HEK293 (cell line): ENCODE data around the gene CHID1.

Experiments used
- CTCF ChIA-PET: fragments of 350-600 bp; formaldehyde crosslinking; extraction: SDS; loops from one replicate; lab custom pipeline; 2021; ENCODE audit warnings: antibody characterized with exemption; lab: Yijun Ruan, JAX
- POLR2A ChIA-PET: fragments of 300-600 bp; formaldehyde crosslinking; extraction: SDS; loops from one replicate; lab custom pipeline; 2020; ENCODE audit warnings: antibody characterized with exemption, inconsistent platforms; lab: Yijun Ruan, JAX
- H3K27ac ChIP-seq: fragments of 200-500 bp; sonication (Bioruptor generic); 2 replicates; pipeline ENCODE4 v1.5.1; 2014; ENCODE audit warnings: low read depth, low read length, control low read depth, inconsistent platforms; ENCODE audit errors: extremely low read depth
- H3K36me3 ChIP-seq, 2 experiments: fragments of 200-500 bp in 1 of 2; sonication (Bioruptor generic) in 1 of 2; 1 replicate in 1 of 2; 2 replicates in 1 of 2; pipeline ENCODE4 v1.5.1; 2014 to 2017; ENCODE audit warnings: inconsistent platforms in 2 of 2, low read length in 2 of 2; ENCODE audit not compliant: control insufficient read depth in 2 of 2, insufficient read depth in 1 of 2
- H3K4me1 ChIP-seq: fragments of 200-500 bp; sonication (Bioruptor generic); 2 replicates; pipeline ENCODE4 v1.5.1; 2014; ENCODE audit warnings: mild to moderate bottlenecking, low read length, inconsistent platforms; ENCODE audit not compliant: control insufficient read depth, insufficient read depth
- H3K4me3 ChIP-seq: 2 replicates; pipeline ENCODE4 v1.5.1; 2011; ENCODE audit warnings: low read depth, mild to moderate bottlenecking, control low read depth, low read length, moderate library complexity
- H3K9me3 ChIP-seq: fragments of 200-500 bp; sonication (Bioruptor generic); 2 replicates; pipeline ENCODE4 v1.5.1; 2014; ENCODE audit warnings: low read depth, low read length, inconsistent platforms; ENCODE audit not compliant: control insufficient read depth, insufficient read depth
- BCL11A ChIP-seq: fragments of 450-650 bp; formaldehyde crosslinking; IDR thresholded peaks from 2 replicates; pipeline ENCODE4 v1.5.1; 2016; ENCODE audit warnings: low read depth, missing biosample characterization, missing genetic modification characterization
- EGR2 ChIP-seq: fragments of 450-650 bp; formaldehyde crosslinking; IDR thresholded peaks from 2 replicates; pipeline ENCODE4 v1.5.1; 2016; ENCODE audit warnings: low read depth, missing biosample characterization, missing genetic modification characterization
- IKZF3 ChIP-seq: fragments of 450-650 bp; IDR thresholded peaks from 2 replicates; pipeline ENCODE4 v1.5.0; 2018; ENCODE audit warnings: missing biosample characterization, mild to moderate bottlenecking, missing genetic modification characterization, moderate library complexity
- ZFHX2 ChIP-seq: fragments of 450-650 bp; formaldehyde crosslinking; conservative IDR thresholded peaks from 2 replicates; pipeline ENCODE4 v1.5.1; 2016; ENCODE audit warnings: missing biosample characterization, missing genetic modification characterization
- ZNF266 ChIP-seq: fragments of 450-650 bp; formaldehyde crosslinking; IDR thresholded peaks from 2 replicates; pipeline ENCODE4 v1.5.1; 2016; ENCODE audit warnings: missing biosample characterization, missing genetic modification characterization, low read depth
- ZNF791 ChIP-seq: fragments of 450-650 bp; formaldehyde crosslinking; IDR thresholded peaks from 2 replicates; pipeline ENCODE4 v1.5.1; 2016; ENCODE audit warnings: missing biosample characterization, missing genetic modification characterization
- TF ChIP-seq, protein P1 (sequence below): fragments of 450-650 bp; formaldehyde crosslinking; IDR thresholded peaks from 2 replicates; pipeline ENCODE4 v1.5.1; 2016; ENCODE audit warnings: missing biosample characterization, missing genetic modification characterization
- TF ChIP-seq, protein P2 (sequence below): fragments of 450-650 bp; formaldehyde crosslinking; IDR thresholded peaks from 2 replicates; pipeline ENCODE4 v1.5.1; 2017; ENCODE audit warnings: missing biosample characterization, missing genetic modification characterization
- TF ChIP-seq, protein P3 (sequence below): fragments of 450-650 bp; formaldehyde crosslinking; IDR thresholded peaks from 2 replicates; pipeline ENCODE4 v1.5.1; 2016; ENCODE audit warnings: missing biosample characterization, missing genetic modification characterization
- TF ChIP-seq, protein P4 (sequence below): fragments of 450-650 bp; formaldehyde crosslinking; IDR thresholded peaks from 2 replicates; pipeline ENCODE4 v1.5.1; 2016; ENCODE audit warnings: missing biosample characterization, missing genetic modification characterization, borderline replicate concordance

The CHID1 gene

DNA sequence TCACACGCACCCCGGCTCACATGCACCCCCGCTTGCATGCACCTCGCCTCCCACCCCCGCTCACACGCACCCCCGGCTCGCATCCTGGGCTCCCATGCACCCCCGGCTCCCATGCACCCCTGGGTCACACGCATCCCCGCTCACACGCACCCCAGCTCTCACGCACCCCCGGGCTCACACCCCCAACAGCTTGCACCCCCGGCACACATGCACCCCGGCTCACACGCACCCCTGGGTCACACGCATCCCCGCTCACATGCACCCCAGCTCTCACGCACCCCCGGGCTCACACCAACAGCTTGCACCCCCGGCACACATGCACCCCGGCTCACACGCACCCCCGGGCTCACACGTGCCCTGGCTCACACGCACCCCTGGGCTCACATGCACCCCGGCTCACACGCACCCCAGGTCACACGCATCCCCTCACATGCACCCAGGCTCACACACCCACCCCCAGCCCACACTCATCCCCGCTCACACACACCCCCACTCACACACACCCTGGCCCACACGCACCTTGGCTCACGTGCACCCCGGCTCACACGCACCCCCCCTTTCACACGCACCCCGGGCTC, 51.8 kb downstream of the CHID1 start:
- CTCF ChIA-PET, result interaction anchor here (0.5 to 2.5 kb wide), 4 partner anchors 11 to 229 kb away, joined by 3 to 10 read pairs (median 4); no protein-coding TSS in a partner anchor
- Histone ChIP-seq H3K4me3 (no peak overlapping the region), H3K4me1 (no peaks in the 10 kb centered on the region), H3K9me3 (no peaks in the 10 kb centered on the region), H3K27ac (no peak overlapping the region), H3K36me3 (no peaks in the 10 kb centered on the region)
- no peak for TF ChIP-seq IKZF3 (tag by site-specific recombination)
- TF ChIP-seq, protein P1, sequence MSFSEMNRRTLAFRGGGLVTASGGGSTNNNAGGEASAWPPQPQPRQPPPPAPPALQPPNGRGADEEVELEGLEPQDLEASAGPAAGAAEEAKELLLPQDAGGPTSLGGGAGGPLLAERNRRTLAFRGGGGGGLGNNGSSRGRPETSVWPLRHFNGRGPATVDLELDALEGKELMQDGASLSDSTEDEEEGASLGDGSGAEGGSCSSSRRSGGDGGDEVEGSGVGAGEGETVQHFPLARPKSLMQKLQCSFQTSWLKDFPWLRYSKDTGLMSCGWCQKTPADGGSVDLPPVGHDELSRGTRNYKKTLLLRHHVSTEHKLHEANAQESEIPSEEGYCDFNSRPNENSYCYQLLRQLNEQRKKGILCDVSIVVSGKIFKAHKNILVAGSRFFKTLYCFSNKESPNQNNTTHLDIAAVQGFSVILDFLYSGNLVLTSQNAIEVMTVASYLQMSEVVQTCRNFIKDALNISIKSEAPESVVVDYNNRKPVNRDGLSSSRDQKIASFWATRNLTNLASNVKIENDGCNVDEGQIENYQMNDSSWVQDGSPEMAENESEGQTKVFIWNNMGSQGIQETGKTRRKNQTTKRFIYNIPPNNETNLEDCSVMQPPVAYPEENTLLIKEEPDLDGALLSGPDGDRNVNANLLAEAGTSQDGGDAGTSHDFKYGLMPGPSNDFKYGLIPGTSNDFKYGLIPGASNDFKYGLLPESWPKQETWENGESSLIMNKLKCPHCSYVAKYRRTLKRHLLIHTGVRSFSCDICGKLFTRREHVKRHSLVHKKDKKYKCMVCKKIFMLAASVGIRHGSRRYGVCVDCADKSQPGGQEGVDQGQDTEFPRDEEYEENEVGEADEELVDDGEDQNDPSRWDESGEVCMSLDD (tag by site-specific recombination), result peak; percentile 2; the same call in 1 of the 2 replicates
- POLR2A ChIA-PET, result interaction anchor here (1.2 to 1.8 kb wide), 2 partner anchors 15 to 39 kb away, joined by 4 to 11 read pairs; partner anchors contain the start of gene TSPAN4

DNA sequence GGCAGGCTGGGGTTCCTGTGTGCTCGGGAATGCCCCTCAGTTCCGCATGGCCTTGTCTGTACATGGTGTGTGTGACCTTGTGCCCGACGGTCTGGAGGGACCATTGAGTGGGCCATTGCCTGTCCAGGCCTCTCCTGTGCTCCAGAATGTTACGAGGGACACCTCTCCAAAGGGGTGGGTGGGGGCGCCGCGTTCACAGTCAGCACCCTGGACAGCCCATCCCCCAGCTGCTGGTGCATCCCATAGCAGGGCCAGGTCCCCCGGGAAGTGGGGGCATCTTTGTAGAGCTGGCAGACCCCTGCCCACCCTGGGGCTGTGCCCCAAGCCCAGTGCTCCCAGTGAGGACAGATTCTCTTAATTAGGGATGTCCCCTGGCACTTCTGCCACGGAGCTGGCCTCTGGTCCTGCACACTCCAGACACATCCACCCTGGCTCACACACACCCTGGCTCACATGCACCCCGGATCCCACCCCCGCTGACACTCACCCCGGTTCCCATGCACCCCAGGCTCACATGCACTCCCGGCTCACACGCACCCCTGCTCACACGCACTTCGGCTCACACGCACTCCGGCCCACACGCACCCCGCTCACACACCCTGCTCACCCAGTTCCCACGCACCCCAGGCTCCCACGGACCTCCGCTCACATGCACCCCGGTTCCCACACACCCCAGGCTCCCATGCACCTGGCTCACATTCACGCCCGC, 52.4 kb downstream of the CHID1 start:
- H3K4me3 ChIP-seq, result no peak overlapping the region
- H3K9me3 ChIP-seq, result no peaks in the 10 kb centered on the region
- no peaks in the 10 kb centered on the region for H3K4me1 ChIP-seq
- CTCF ChIA-PET, result interaction anchor here (0.5 to 2.5 kb wide), 4 partner anchors 10 to 193 kb away, joined by 3 to 10 read pairs (median 6); no protein-coding TSS in a partner anchor
- no peaks in the 10 kb centered on the region for H3K36me3 ChIP-seq
- TF ChIP-seq ZNF266 (tag by site-specific recombination) (no peak), ZNF791 (tag by site-specific recombination) (no peak), BCL11A (tag by site-specific recombination) (no peak), ZFHX2 (tag by site-specific recombination) (peak; percentile 57), EGR2 (peak; percentile 20; the same call in 1 of the 2 replicates)
- TF ChIP-seq, protein P2, sequence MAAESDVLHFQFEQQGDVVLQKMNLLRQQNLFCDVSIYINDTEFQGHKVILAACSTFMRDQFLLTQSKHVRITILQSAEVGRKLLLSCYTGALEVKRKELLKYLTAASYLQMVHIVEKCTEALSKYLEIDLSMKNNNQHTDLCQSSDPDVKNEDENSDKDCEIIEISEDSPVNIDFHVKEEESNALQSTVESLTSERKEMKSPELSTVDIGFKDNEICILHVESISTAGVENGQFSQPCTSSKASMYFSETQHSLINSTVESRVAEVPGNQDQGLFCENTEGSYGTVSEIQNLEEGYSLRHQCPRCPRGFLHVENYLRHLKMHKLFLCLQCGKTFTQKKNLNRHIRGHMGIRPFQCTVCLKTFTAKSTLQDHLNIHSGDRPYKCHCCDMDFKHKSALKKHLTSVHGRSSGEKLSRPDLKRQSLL (tag by site-specific recombination), result peak; percentile 45; the same call in 1 of the 2 replicates
- TF ChIP-seq, protein P1 (tag by site-specific recombination), result peak; percentile 96
- TF ChIP-seq, protein P3, sequence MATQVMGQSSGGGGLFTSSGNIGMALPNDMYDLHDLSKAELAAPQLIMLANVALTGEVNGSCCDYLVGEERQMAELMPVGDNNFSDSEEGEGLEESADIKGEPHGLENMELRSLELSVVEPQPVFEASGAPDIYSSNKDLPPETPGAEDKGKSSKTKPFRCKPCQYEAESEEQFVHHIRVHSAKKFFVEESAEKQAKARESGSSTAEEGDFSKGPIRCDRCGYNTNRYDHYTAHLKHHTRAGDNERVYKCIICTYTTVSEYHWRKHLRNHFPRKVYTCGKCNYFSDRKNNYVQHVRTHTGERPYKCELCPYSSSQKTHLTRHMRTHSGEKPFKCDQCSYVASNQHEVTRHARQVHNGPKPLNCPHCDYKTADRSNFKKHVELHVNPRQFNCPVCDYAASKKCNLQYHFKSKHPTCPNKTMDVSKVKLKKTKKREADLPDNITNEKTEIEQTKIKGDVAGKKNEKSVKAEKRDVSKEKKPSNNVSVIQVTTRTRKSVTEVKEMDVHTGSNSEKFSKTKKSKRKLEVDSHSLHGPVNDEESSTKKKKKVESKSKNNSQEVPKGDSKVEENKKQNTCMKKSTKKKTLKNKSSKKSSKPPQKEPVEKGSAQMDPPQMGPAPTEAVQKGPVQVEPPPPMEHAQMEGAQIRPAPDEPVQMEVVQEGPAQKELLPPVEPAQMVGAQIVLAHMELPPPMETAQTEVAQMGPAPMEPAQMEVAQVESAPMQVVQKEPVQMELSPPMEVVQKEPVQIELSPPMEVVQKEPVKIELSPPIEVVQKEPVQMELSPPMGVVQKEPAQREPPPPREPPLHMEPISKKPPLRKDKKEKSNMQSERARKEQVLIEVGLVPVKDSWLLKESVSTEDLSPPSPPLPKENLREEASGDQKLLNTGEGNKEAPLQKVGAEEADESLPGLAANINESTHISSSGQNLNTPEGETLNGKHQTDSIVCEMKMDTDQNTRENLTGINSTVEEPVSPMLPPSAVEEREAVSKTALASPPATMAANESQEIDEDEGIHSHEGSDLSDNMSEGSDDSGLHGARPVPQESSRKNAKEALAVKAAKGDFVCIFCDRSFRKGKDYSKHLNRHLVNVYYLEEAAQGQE (tag by site-specific recombination), result peak; percentile 90
- TF ChIP-seq, protein P4, sequence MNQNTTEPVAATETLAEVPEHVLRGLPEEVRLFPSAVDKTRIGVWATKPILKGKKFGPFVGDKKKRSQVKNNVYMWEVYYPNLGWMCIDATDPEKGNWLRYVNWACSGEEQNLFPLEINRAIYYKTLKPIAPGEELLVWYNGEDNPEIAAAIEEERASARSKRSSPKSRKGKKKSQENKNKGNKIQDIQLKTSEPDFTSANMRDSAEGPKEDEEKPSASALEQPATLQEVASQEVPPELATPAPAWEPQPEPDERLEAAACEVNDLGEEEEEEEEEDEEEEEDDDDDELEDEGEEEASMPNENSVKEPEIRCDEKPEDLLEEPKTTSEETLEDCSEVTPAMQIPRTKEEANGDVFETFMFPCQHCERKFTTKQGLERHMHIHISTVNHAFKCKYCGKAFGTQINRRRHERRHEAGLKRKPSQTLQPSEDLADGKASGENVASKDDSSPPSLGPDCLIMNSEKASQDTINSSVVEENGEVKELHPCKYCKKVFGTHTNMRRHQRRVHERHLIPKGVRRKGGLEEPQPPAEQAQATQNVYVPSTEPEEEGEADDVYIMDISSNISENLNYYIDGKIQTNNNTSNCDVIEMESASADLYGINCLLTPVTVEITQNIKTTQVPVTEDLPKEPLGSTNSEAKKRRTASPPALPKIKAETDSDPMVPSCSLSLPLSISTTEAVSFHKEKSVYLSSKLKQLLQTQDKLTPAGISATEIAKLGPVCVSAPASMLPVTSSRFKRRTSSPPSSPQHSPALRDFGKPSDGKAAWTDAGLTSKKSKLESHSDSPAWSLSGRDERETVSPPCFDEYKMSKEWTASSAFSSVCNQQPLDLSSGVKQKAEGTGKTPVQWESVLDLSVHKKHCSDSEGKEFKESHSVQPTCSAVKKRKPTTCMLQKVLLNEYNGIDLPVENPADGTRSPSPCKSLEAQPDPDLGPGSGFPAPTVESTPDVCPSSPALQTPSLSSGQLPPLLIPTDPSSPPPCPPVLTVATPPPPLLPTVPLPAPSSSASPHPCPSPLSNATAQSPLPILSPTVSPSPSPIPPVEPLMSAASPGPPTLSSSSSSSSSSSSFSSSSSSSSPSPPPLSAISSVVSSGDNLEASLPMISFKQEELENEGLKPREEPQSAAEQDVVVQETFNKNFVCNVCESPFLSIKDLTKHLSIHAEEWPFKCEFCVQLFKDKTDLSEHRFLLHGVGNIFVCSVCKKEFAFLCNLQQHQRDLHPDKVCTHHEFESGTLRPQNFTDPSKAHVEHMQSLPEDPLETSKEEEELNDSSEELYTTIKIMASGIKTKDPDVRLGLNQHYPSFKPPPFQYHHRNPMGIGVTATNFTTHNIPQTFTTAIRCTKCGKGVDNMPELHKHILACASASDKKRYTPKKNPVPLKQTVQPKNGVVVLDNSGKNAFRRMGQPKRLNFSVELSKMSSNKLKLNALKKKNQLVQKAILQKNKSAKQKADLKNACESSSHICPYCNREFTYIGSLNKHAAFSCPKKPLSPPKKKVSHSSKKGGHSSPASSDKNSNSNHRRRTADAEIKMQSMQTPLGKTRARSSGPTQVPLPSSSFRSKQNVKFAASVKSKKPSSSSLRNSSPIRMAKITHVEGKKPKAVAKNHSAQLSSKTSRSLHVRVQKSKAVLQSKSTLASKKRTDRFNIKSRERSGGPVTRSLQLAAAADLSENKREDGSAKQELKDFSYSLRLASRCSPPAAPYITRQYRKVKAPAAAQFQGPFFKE (tag by site-specific recombination), result no peak
- POLR2A ChIA-PET, result no interaction called here
- H3K27ac ChIP-seq, result no peak overlapping the region
